Adrenal gland (tissue), 12 donors: ENCODE measurements around the gene HS3ST5. TPM values are rescaled to one million over a fixed set of nuclear protein-coding genes. Genes with fewer than 3 reads are reported as not detected.

Experiments
- DNase-seq, 7 donors: peaks; one replicate each; pipeline ENCODE4 v3.0.0-alpha.2; 2019 to 2020
- H3K27ac ChIP-seq, 5 donors: fragments of 200-600 bp; sonication (generic) in 4 of 5; 1 replicate in 3 of 5; 2 replicates in 2 of 5; pipeline versions ENCODE4 v1.5.1 to v1.8.0; 2016 to 2020; ENCODE audit warnings: mild to moderate bottlenecking in 1 of 5
- H3K27me3 ChIP-seq: fragments of 200-600 bp; 2 replicates; pipeline ENCODE4 v1.8.0; 2021
- H3K36me3 ChIP-seq, 2 donors: fragments of 200-600 bp; replicated peaks in 1 of 2; 1 replicate in 1 of 2; 2 replicates in 1 of 2; pipeline versions ENCODE4 v1.5.1 to v1.8.0; 2018 to 2022
- H3K4me1 ChIP-seq, 2 donors: fragments of 200-600 bp; replicated peaks in 1 of 2; 1 replicate in 1 of 2; 2 replicates in 1 of 2; pipeline versions ENCODE4 v1.5.1 to v1.8.0; 2018 to 2021
- H3K4me3 ChIP-seq, 4 donors: fragments of 200-600 bp; sonication (generic) in 3 of 4; one replicate each; pipeline ENCODE4 v1.5.1; 2016 to 2018
- H3K9me3 ChIP-seq, 3 donors: fragments of 200-600 bp; sonication (generic) in 1 of 3; replicated peaks in 1 of 3; 1 replicate in 2 of 3; 2 replicates in 1 of 3; pipeline versions ENCODE4 v1.5.1 to v1.8.0; 2016 to 2021
- POLR2A ChIP-seq, 2 donors: fragments of 450-650 bp; IDR thresholded peaks; one replicate each; pipeline ENCODE4 v1.6.1; 2017; ENCODE audit warnings: antibody characterized with exemption in 2 of 2, mild to moderate bottlenecking in 2 of 2, moderate library complexity in 1 of 2
- WGBS, 4 donors: extraction: QIAGEN DNeasy Blood & Tissue Kit in 2 of 4; methylation state at CpG; one replicate each; pipeline versions ENCODE4 v1.1.5 to v1.1.7; 2013 to 2017; 5-methylcytosine and 5-hydroxymethylcytosine counted together
- intact Hi-C, 2 donors: fragments of 100-400 bp; cut with DNase I; formaldehyde crosslinking; loops; one replicate each; pipeline versions ENCODE4 v1.14.1 to v1.15.0; 2022 to 2023
- polyA plus RNA-seq, 3 donors: library from polyadenylated mRNA; stranded (reverse); fragments of 200-250 nt in 2 of 3; fragments of 350-450 nt in 1 of 3; fragmentation: Illumina TruSeq in 1 of 3; extraction: RNeasy Lipid Tissue Mini Kit (QIAGEN cat#74804) in 1 of 3; gene quantifications; one replicate each; pipeline ENCODE4 v1.2.3, GENCODE V29; 2013 to 2014
- total RNA-seq, 9 donors: library from RNA; depleted of rRNA in 4 of 9; stranded (reverse); fragments of >200 nt in 4 of 9; fragments of 120-200 nt in 1 of 9; fragmentation: NEBNext Ultra II Directional in 1 of 9; extraction: Animal tissue kit (Norgen Biotek cat#: 25700) in 1 of 9; gene quantifications; one replicate each; pipeline versions ENCODE4 v1.1.0 to v1.2.4, GENCODE V29; 2013 to 2023
- TF ChIP-seq, protein P1 (sequence below), 6 experiments: fragments of 450-650 bp in 4 of 6; fragments of 200-600 bp in 2 of 6; sonication (generic) in 1 of 6; IDR thresholded peaks; 1 replicate in 5 of 6; 2 replicates in 1 of 6; pipeline versions ENCODE4 v1.5.1 to v1.8.0; 2016 to 2021; ENCODE audit warnings: antibody characterized with exemption in 6 of 6, mild to moderate bottlenecking in 2 of 6, moderate library complexity in 1 of 6
- donor health status: healthy with polysubstance abuse.
- donor health status: Bipolar disorder and iron deficiency.
- donor health status: DM: yes; HTN: yes; CAD: no.
- donor health status: DM: no; HTN: no; CAD: no.
- donor health status: DM: no; HTN: no; CAD: no.
- donor health status: DM: yes; HTN: yes; CAD: no.

The HS3ST5 gene
- total and polyA plus RNA-seq, 12 donors: 0.04 to 0.78 (median 0.24) TPM; not detected in 5

DNA sequence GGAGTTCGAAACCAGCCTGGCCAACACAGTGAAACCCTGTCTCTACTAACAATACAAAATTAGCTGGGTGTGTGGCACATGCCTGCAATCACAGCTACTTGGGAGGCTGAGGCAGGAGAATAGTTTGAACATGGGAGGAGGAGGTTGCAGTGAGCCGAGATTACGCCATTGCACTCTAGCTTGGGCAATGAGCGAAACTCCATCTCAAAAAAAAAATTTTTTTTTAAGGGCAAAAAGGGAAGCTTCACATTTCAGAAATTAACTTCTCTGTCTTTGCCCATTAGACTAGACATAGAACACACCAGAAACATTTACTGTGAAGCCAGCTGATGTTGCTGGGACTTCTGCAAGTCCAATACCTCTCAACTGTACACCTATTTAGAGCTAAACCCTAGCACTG, 281.1 kb downstream of the HS3ST5 start:
- no peaks in the 10 kb centered on the region for H3K9me3 ChIP-seq
- WGBS, 4 donors: 84 to 89% (median 87%) methylated on average over 4 of the region's 4 CpGs
- no peaks in the 10 kb centered on the region for H3K27me3 ChIP-seq
- no peak overlapping the region for H3K4me3 ChIP-seq
- no peak overlapping the region for H3K27ac ChIP-seq
- TF ChIP-seq, protein P1, sequence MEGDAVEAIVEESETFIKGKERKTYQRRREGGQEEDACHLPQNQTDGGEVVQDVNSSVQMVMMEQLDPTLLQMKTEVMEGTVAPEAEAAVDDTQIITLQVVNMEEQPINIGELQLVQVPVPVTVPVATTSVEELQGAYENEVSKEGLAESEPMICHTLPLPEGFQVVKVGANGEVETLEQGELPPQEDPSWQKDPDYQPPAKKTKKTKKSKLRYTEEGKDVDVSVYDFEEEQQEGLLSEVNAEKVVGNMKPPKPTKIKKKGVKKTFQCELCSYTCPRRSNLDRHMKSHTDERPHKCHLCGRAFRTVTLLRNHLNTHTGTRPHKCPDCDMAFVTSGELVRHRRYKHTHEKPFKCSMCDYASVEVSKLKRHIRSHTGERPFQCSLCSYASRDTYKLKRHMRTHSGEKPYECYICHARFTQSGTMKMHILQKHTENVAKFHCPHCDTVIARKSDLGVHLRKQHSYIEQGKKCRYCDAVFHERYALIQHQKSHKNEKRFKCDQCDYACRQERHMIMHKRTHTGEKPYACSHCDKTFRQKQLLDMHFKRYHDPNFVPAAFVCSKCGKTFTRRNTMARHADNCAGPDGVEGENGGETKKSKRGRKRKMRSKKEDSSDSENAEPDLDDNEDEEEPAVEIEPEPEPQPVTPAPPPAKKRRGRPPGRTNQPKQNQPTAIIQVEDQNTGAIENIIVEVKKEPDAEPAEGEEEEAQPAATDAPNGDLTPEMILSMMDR (IDR thresholded peaks at IDR 0.05): no peak
- TF ChIP-seq POLR2A (IDR thresholded peaks at IDR 0.05): no peak
- no peaks in the 10 kb centered on the region for H3K4me1 ChIP-seq
- no peaks in the 10 kb centered on the region for H3K36me3 ChIP-seq
- intact Hi-C loops: no loop called here
- DNase-seq: no peak

DNA sequence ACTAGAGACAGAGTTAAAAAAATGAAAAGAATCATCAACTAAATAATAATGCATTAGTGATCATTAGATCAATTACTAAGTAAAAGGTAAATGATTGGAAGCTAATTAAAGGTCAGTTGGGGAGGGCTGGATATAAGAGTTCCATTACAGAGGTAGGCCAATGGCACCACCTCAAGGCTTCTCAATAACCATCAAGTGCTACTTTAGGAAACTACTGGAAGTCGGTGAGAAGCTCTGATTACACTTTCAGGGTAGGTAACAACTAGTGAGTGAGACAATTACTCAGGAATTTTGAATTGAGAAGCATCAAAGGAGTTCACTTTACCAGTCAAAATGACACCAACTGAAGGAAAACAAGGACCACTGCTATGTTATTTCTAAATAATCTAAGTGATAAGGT, 281.7 kb downstream of the HS3ST5 start:
- Histone ChIP-seq H3K4me1 (no peaks in the 10 kb centered on the region), H3K27me3 (no peaks in the 10 kb centered on the region), H3K27ac (no peak overlapping the region), H3K4me3 (no peak overlapping the region), H3K9me3 (no peaks in the 10 kb centered on the region), H3K36me3 (no peaks in the 10 kb centered on the region)
- 71 to 96% (median 78%) methylated on average over 1 of the region's 1 CpG for WGBS, 4 donors
- TF ChIP-seq, protein P1 (IDR thresholded peaks at IDR 0.05): no peak
- no peak for TF ChIP-seq POLR2A (IDR thresholded peaks at IDR 0.05)
- DNase-seq: no peak
- intact Hi-C loops: no loop called here

DNA sequence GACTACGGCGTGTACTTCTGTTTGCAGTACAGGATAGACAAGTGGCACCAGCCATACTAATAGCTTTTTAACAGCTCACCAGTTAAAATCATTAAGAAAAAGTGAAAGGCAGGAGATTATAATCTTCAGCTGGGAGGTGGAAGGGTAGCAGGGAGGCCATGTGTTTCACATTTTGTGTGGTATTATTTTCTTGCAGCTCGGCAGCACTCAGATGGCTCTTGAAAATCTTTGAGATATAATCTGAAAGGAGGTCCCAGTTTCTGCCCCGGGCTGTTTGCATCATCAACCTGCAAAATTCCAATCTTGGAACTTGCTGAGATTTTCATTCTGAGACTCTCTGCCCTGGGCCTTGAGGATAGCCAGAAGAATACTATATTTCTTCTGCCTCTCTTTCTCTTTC, 284.4 kb downstream of the HS3ST5 start:
- H3K36me3 ChIP-seq: no peaks in the 10 kb centered on the region
- H3K9me3 ChIP-seq: no peaks in the 10 kb centered on the region
- intact Hi-C loops: no loop called here
- 88 to 95% (median 92%) methylated on average over 4 of the region's 4 CpGs for WGBS, 4 donors
- TF ChIP-seq, protein P1 (IDR thresholded peaks at IDR 0.05): no peak
- no peak for TF ChIP-seq POLR2A (IDR thresholded peaks at IDR 0.05)
- no peak overlapping the region for H3K4me3 ChIP-seq
- H3K27ac ChIP-seq: no peak overlapping the region
- DNase-seq: no peak
- H3K27me3 ChIP-seq: no peaks in the 10 kb centered on the region
- no peaks in the 10 kb centered on the region for H3K4me1 ChIP-seq

DNA sequence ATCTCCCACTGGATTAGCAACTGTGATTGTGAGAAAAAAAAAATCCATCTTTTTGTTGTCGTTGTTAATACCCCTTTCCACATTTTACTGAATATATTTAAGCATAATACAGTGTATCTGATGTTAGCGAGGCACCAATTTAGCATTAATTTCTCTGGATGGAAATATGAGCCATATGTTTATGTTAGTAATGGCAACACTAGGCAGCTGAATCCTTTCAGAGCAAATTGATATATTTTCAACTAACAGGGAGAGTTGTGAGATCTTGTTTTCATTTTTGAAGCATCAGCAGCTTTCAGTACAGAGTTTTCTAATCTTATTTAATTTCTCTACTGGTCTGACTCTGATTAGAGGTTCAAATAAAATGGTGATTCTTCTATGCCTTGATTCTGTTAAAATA, 287.1 kb downstream of the HS3ST5 start:
- H3K36me3 ChIP-seq: no peaks in the 10 kb centered on the region
- TF ChIP-seq, protein P1 (IDR thresholded peaks at IDR 0.05): no peak
- TF ChIP-seq POLR2A (IDR thresholded peaks at IDR 0.05): no peak
- no peaks in the 10 kb centered on the region for H3K9me3 ChIP-seq
- H3K27ac ChIP-seq: no peak overlapping the region
- no peaks in the 10 kb centered on the region for H3K4me1 ChIP-seq
- no peak for DNase-seq
- intact Hi-C loops: no loop called here
- no peak overlapping the region for H3K4me3 ChIP-seq
- WGBS, 4 donors: 76 to 93% (median 83%) methylated on average over 2 of the region's 2 CpGs
- no peaks in the 10 kb centered on the region for H3K27me3 ChIP-seq
